ENCODE results near the gene COX17.

COX17 gene

DNA sequence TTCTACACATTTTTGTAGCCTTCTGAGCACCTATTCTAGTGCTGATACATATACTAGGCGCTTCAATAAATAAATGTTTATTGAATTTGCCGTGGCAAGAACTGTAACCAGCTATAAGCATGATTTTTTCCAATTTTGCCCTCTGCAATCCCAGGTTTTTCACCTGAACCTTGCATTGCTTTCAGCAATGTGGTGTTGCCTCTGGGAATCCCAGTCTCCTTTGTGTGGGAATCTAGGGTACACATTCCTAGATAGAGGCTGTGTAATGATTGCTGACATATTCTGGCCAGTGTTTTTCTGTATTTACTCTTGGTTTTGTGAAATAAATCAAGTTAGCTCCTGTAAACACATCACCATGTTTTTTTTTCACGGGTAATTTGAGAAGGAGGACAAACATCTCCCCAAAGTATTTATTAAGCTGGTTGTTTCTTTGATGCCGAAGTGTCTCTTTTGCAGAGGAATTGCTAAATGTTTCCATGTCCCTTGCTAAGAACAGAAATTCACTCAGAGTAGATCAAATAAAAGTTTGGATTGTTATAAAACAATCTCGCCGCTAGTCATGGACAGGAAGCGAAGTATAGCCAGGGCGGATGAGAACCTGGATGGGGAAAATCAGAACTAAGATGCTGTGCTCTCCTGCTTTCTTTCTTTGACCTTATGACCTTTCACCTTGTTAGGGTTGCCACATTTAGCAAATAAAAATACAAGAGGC is 26.8 kb upstream of the COX17 start:
- H3K27me3 Mint-ChIP-seq (ENCODE audit: low read depth), result peaks cover 4% of the 10 kb centered on the region
- peak overlapping the region in 2 of 3 experiments; percentile 41 to 82 for H3K27ac Mint-ChIP-seq
- TF ChIP-seq, protein P1, sequence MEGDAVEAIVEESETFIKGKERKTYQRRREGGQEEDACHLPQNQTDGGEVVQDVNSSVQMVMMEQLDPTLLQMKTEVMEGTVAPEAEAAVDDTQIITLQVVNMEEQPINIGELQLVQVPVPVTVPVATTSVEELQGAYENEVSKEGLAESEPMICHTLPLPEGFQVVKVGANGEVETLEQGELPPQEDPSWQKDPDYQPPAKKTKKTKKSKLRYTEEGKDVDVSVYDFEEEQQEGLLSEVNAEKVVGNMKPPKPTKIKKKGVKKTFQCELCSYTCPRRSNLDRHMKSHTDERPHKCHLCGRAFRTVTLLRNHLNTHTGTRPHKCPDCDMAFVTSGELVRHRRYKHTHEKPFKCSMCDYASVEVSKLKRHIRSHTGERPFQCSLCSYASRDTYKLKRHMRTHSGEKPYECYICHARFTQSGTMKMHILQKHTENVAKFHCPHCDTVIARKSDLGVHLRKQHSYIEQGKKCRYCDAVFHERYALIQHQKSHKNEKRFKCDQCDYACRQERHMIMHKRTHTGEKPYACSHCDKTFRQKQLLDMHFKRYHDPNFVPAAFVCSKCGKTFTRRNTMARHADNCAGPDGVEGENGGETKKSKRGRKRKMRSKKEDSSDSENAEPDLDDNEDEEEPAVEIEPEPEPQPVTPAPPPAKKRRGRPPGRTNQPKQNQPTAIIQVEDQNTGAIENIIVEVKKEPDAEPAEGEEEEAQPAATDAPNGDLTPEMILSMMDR (IDR thresholded peaks at IDR 0.05; ENCODE audit: unreplicated experiment in 3 of 3), result no peak
- H3K4me3 Mint-ChIP-seq, result peak overlapping the region; percentile 84 to 90 (median 87)
- H3K9me3 Mint-ChIP-seq, result no peaks in the 10 kb centered on the region
- H3K4me1 Mint-ChIP-seq, result peaks cover 9% of the 10 kb centered on the region
- peaks cover 3% of the 10 kb centered on the region for H3K36me3 Mint-ChIP-seq (ENCODE audit: low read depth)

DNA sequence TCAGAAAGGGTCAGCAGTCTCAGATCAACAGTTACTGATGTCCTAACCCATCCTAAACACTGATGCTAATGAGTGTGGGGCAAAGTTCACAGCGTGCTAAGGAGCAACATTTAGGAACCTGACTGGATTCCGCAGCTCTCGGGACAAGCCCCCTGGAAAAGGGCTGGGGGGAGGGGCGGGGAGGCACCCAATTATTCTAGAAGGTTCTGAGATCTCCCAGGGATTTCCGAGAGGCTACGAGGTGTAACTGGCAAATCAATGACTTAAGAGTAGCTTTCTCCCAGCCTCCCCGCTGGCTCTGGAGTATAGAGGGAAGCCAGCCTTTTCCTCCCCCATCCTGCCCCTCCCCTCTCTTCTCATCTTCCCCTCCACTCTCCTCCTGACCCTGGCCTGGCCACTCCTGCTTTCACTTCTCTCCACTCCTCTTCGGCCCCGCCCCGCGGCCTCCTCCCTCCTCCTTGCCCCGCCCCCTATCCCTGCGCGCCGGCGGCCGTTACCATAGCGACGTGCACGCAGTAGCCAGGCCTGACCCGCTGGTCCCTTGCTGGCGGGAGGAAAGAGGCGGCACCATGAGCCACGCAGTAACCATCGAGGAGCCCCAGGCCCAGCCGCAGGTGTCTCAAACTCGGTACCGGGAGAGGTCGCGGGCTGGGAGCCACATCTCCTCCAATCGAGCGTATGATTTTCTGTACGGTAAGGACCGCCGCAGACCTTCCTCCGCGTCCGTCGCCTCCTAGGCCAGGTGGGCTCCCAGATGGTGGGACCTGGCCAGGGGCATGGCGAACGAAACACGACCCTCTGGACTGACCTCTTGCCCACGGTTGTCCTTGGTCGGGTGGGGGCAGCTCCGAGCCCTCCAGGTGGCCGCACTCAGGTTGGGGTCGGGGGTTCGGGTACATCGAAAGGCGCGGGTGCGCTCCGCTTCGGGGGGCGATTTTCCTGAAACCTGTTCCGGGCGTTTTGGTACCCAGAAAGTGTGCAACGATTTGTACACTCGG is 25.6 kb upstream of the COX17 start, which contains the start of gene CFAP91:
TSS of gene CFAP91 (plus strand) at position 493 of the 998 bp plus-strand sequence. CDS start at position 570, 77 bp downstream.
- H3K4me3 Mint-ChIP-seq, result peak within 1 kb of the TSS; percentile 84 to 90 (median 87)
- H3K9me3 Mint-ChIP-seq, result no peaks in the 10 kb centered on the region
- peak within 1 kb of the TSS in 2 of 3 experiments; percentile 41 to 82 for H3K27ac Mint-ChIP-seq
- no peaks in the 10 kb centered on the region for H3K36me3 Mint-ChIP-seq (ENCODE audit: low read depth)
- TF ChIP-seq, protein P1 (IDR thresholded peaks at IDR 0.05; ENCODE audit: unreplicated experiment in 3 of 3), result no peak
- peaks cover 4% of the 10 kb centered on the region for H3K27me3 Mint-ChIP-seq (ENCODE audit: low read depth)
- peaks cover 9% of the 10 kb centered on the region for H3K4me1 Mint-ChIP-seq

DNA sequence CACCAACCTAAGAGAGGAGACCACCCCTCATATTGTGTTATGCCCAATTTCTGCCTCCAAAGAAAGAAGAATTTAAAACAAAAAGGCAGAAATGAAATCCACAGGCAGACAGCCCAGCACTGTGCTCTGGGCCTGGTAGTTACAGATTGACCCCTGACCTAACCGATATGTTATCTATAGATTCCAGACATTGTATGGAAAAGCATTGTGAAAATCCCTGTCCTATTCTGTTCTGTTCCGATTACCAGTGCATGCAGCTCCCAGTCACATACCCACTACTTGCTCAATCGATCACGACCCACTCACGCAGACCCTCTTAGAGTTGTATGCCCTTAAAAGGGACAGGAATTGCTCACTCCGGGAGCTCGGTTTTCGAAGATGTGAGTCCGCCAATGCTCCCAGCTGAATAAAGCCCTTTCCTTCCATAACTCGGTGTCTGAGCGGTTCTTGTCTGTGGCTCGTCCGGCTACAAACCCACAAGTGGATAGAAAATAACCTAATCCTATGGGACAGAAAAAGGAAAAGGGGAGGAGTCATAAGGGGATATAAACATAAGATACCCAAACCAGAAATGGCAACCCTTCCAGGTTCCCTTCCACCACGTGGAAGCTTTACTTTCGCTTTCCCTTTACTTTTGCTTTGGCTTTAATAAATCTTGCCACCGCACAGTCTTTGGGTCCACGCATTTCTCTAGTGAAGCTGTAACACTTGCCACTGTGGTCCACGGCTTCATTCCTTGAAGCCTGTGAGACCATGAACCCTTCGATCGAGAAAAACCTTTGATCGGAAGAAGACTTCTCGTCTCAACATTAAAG is 23.9 kb upstream of the COX17 start:
- Mint-ChIP-seq H3K36me3 (ENCODE audit: low read depth) (no peaks in the 10 kb centered on the region), H3K4me3 (no peak overlapping the region), H3K9me3 (no peaks in the 10 kb centered on the region), H3K4me1 (peaks cover 9% of the 10 kb centered on the region), H3K27me3 (ENCODE audit: low read depth) (peaks cover 4% of the 10 kb centered on the region), H3K27ac (no peak overlapping the region)
- TF ChIP-seq, protein P1 (IDR thresholded peaks at IDR 0.05; ENCODE audit: unreplicated experiment in 3 of 3), result no peak

DNA sequence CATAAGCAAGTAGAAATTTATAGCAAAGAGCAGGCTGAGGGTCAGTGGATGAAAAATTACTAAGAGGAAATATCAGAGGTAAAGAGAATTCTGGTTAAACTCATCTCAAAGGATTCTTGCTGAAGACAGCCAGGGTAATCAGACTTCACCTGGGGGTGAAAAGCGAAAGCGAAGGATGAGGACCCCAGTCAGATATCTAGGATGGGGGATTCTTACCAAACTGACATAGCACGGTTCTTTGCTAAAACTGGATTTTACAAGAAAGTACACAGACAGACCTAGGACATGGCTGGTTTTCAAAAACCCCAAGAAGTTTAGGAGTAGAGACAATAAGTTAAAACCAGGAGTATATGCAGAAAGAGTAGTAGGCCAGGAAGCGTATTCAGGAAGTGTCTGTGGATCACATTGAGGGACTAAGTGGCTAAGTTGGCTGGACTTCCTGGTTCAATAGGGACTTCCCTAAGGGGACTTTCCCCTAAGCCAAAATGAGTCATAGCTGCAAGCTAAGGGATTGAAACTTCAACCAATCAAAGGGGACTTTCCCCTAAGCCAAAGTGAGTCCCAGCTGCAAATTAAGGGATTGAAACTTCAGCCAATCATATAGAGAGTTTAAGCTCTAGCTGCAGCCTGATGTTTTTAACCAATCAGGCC is 23.2 kb upstream of the COX17 start:
- Mint-ChIP-seq H3K9me3 (no peaks in the 10 kb centered on the region), H3K27me3 (ENCODE audit: low read depth) (peaks cover 4% of the 10 kb centered on the region), H3K27ac (no peak overlapping the region), H3K36me3 (ENCODE audit: low read depth) (no peaks in the 10 kb centered on the region), H3K4me3 (no peak overlapping the region), H3K4me1 (peaks cover 9% of the 10 kb centered on the region)
- TF ChIP-seq, protein P1 (IDR thresholded peaks at IDR 0.05; ENCODE audit: unreplicated experiment in 3 of 3), result no peak

DNA sequence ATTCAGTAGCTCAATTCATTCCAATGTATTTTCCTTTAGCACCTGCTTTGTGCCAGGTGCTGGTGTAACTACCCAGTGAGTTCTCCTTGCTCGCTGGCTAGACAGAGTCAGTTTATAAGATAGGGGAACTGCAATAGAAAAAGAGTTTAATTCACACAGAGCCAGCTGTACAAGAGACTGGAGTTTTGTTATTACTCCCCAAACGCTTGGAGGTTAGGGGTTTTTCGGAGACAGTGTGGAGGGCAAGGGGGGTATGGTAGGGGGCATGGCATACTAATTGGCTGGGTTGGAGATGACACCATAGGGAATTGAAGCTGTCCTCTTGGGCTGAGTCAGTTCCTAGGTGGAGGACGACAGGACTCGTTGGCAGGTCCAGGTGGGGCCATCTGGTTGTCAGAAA is 20.2 kb upstream of the COX17 start:
- H3K27me3 Mint-ChIP-seq (ENCODE audit: low read depth), result no peaks in the 10 kb centered on the region
- TF ChIP-seq, protein P1 (IDR thresholded peaks at IDR 0.05; ENCODE audit: unreplicated experiment in 3 of 3), result no peak
- no peaks in the 10 kb centered on the region for H3K4me1 Mint-ChIP-seq
- no peaks in the 10 kb centered on the region for H3K36me3 Mint-ChIP-seq (ENCODE audit: low read depth)
- no peak overlapping the region for H3K4me3 Mint-ChIP-seq
- no peak overlapping the region for H3K27ac Mint-ChIP-seq
- no peaks in the 10 kb centered on the region for H3K9me3 Mint-ChIP-seq

Measured in nephron (organoid).